Measurements from ENCODE around the gene COL23A1.
"Not testable (repeated sequence)": the region's sequence is repeated elsewhere in the genome, so short reads cannot be mapped to it uniquely, and the experiment has no call there.

The COL23A1 gene

GRCh38 chr5:178488696-178489095 is 101.5 kb downstream of the COL23A1 start:
- no peak overlapping the region for H3K4me3 ChIP-seq (ENCODE audit: low read depth, low read length)
- no peak for TF ChIP-seq CTCF (IDR thresholded peaks at IDR 0.05; ENCODE audit: low read depth, low read length, missing control alignments)
- no peak for DNase-seq (ENCODE audit: low read depth)

GRCh38 chr5:178487911-178488600 is 102.1 kb downstream of the COL23A1 start:
- no peak for TF ChIP-seq CTCF (IDR thresholded peaks at IDR 0.05; ENCODE audit: low read depth, low read length, missing control alignments)
- DNase-seq (ENCODE audit: low read depth) = no peak
- H3K4me3 ChIP-seq (ENCODE audit: low read depth, low read length) = no peak overlapping the region

GRCh38 chr5:178486878-178487512 is 103.2 kb downstream of the COL23A1 start:
- DNase-seq (ENCODE audit: low read depth) = not testable (repeated sequence)

GRCh38 chr5:178486239-178486641 is 104.0 kb downstream of the COL23A1 start:
- H3K4me3 ChIP-seq (ENCODE audit: low read depth, low read length) = no peak overlapping the region
- TF ChIP-seq CTCF (IDR thresholded peaks at IDR 0.05; ENCODE audit: low read depth, low read length, missing control alignments) = no peak
- DNase-seq (ENCODE audit: low read depth) = no peak

More at GRCh38 chr5:178486878-178487512, 103.2 kb downstream of the COL23A1 start:
- H3K4me3 ChIP-seq (ENCODE audit: low read depth, low read length) = not testable (repeated sequence)

GRCh38 chr5:178483620-178484019 is 106.6 kb downstream of the COL23A1 start:
- no peak for DNase-seq (ENCODE audit: low read depth)
- TF ChIP-seq CTCF (IDR thresholded peaks at IDR 0.05; ENCODE audit: low read depth, low read length, missing control alignments) = no peak

GRCh38 chr5:178479261-178479660 is 110.9 kb downstream of the COL23A1 start:
- DNase-seq (ENCODE audit: low read depth) = no peak

More at GRCh38 chr5:178483620-178484019, 106.6 kb downstream of the COL23A1 start:
- no peak overlapping the region for H3K4me3 ChIP-seq (ENCODE audit: low read depth, low read length)

GRCh38 chr5:178478370-178478769 is 111.8 kb downstream of the COL23A1 start:
- no peak for TF ChIP-seq CTCF (IDR thresholded peaks at IDR 0.05; ENCODE audit: low read depth, low read length, missing control alignments)
- H3K4me3 ChIP-seq (ENCODE audit: low read depth, low read length) = no peak overlapping the region
- DNase-seq (ENCODE audit: low read depth) = no peak

More at GRCh38 chr5:178479261-178479660, 110.9 kb downstream of the COL23A1 start:
- no peak for TF ChIP-seq CTCF (IDR thresholded peaks at IDR 0.05; ENCODE audit: low read depth, low read length, missing control alignments)
- H3K4me3 ChIP-seq (ENCODE audit: low read depth, low read length) = no peak overlapping the region
